ENCODE data around the gene TSPAN15. TPM values are rescaled to one million over a fixed set of nuclear protein-coding genes. Genes with fewer than 3 reads are reported as not detected.
"Not testable (repeated sequence)": the region's sequence is repeated elsewhere in the genome, so short reads cannot be mapped to it uniquely, and the experiment has no call there.

Gene TSPAN15
- total RNA-seq, 1 donor from 2014 or later: 49.8 TPM

DNA sequence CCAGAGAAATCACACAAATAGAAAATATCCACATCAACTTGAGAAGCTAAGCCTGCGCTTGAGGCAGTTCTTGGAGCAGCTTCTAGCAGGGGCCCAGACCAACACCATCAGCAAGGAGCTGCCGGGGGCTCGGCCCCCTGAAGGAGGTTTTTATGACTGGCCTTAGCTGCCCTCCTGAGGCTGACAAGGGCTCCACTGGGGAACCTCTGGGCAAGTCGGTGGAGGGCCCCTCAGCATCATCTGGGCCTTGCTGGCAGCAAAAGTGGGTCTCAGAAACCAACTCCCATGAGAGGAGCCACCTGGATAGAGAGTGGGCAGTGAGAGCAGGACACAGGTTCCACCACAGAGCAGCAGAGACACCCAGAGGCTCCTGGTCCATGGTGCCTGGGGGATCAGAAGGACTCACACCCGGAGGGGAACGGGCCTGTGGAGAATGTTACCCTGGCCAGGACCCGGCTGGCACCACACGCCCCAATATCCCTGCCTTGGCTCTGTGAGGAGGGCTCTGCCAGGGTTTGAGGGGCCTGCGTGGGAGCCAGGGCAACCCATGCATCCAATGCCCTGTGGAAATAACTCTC lies 66.1 kb downstream of the TSPAN15 start:
- H3K4me3 Mint-ChIP-seq (ENCODE audit: unreplicated experiment): no peak overlapping the region
- H3K27ac Mint-ChIP-seq (ENCODE audit: unreplicated experiment): no peak overlapping the region
- no peaks in the 10 kb centered on the region for H3K9me3 Mint-ChIP-seq (ENCODE audit: unreplicated experiment)
- TF ChIP-seq, protein P1, sequence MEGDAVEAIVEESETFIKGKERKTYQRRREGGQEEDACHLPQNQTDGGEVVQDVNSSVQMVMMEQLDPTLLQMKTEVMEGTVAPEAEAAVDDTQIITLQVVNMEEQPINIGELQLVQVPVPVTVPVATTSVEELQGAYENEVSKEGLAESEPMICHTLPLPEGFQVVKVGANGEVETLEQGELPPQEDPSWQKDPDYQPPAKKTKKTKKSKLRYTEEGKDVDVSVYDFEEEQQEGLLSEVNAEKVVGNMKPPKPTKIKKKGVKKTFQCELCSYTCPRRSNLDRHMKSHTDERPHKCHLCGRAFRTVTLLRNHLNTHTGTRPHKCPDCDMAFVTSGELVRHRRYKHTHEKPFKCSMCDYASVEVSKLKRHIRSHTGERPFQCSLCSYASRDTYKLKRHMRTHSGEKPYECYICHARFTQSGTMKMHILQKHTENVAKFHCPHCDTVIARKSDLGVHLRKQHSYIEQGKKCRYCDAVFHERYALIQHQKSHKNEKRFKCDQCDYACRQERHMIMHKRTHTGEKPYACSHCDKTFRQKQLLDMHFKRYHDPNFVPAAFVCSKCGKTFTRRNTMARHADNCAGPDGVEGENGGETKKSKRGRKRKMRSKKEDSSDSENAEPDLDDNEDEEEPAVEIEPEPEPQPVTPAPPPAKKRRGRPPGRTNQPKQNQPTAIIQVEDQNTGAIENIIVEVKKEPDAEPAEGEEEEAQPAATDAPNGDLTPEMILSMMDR (IDR thresholded peaks at IDR 0.05; ENCODE audit: partially characterized antibody, unreplicated experiment): no peak
- peaks cover 7% of the 10 kb centered on the region for H3K4me1 Mint-ChIP-seq (ENCODE audit: low read depth, unreplicated experiment)
- H3K27me3 Mint-ChIP-seq (ENCODE audit: unreplicated experiment): peaks cover 2% of the 10 kb centered on the region
- no peak for DNase-seq
- no peaks in the 10 kb centered on the region for H3K36me3 Mint-ChIP-seq (ENCODE audit: unreplicated experiment)

DNA sequence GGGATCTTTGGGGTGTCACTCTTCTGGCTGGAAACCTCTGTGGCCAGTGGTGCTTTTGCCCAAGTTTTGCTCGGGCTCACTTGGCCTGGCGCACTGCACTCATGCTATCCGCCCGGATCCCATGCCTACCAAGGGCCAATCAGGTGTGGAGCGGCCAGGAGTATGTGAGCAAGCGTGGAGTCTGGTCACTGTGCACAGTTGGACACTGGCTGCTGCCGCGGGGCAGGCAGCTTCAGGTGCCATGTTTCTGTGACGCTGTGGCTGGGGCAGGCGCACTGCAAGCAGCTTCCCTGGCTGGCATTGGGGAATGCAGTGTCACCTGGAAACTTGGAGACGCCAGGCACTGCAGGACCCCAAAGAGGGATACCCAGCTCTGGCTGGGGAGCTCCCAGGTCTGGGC lies 76.7 kb downstream of the TSPAN15 start:
- TF ChIP-seq, protein P1 (IDR thresholded peaks at IDR 0.05; ENCODE audit: partially characterized antibody, unreplicated experiment): no peak
- H3K9me3 Mint-ChIP-seq (ENCODE audit: unreplicated experiment): peaks cover 3% of the 10 kb centered on the region
- H3K36me3 Mint-ChIP-seq (ENCODE audit: unreplicated experiment): peaks cover 17% of the 10 kb centered on the region
- DNase-seq: no peak
- no peaks in the 10 kb centered on the region for H3K27me3 Mint-ChIP-seq (ENCODE audit: unreplicated experiment)
- H3K4me3 Mint-ChIP-seq (ENCODE audit: unreplicated experiment): no peak overlapping the region
- H3K27ac Mint-ChIP-seq (ENCODE audit: unreplicated experiment): no peak overlapping the region
- H3K4me1 Mint-ChIP-seq (ENCODE audit: low read depth, unreplicated experiment): no peaks in the 10 kb centered on the region

DNA sequence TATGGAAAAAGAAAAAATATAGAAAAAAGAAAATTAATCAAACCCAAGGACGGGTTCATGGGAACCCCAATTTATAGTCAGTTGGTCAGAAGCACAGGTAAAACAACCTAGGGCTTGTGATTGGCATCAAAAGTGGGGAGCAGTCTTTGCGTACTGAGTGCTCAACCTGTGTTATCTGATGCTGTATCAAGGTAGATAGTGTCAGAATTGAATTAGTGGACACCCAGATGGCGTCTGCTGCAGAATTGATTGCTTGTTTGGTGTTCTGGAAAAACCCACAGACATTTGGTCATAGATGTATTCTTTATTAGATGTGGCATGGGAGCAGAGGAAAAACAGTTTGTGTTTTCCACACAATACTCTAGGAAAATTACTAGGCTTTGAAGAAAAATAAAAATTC lies 82.4 kb downstream of the TSPAN15 start:
- no peak for DNase-seq
- TF ChIP-seq, protein P1 (IDR thresholded peaks at IDR 0.05; ENCODE audit: partially characterized antibody, unreplicated experiment): no peak
- H3K4me3 Mint-ChIP-seq (ENCODE audit: unreplicated experiment): no peak overlapping the region
- H3K36me3 Mint-ChIP-seq (ENCODE audit: unreplicated experiment): peaks cover 25% of the 10 kb centered on the region
- H3K27me3 Mint-ChIP-seq (ENCODE audit: unreplicated experiment): peaks cover 2% of the 10 kb centered on the region
- no peak overlapping the region for H3K27ac Mint-ChIP-seq (ENCODE audit: unreplicated experiment)
- peaks cover 6% of the 10 kb centered on the region for H3K9me3 Mint-ChIP-seq (ENCODE audit: unreplicated experiment)
- no peaks in the 10 kb centered on the region for H3K4me1 Mint-ChIP-seq (ENCODE audit: low read depth, unreplicated experiment)

DNA sequence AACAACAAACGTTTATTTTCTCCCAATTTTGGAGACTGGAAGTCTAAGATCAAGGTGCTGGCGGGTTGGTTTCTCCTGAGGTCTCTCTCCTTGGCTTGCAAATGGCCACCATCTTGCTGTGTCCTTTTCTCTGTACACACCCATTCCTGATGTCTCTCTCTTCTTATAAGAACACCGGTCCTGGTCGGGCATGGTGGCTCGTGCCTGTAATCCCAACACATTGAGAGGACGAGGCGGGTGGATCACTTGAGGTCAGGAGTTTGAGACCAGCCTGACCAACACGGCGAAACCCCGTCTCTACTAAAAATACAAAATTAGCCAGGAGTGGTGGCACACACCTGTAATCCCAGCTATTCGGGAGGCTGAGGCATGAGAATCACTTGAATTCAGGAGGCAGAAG lies 85.3 kb downstream of the TSPAN15 start:
- not testable (repeated sequence) for H3K27ac Mint-ChIP-seq (ENCODE audit: unreplicated experiment); H3K4me3 Mint-ChIP-seq (ENCODE audit: unreplicated experiment); DNase-seq; H3K4me1 Mint-ChIP-seq (ENCODE audit: low read depth, unreplicated experiment); H3K27me3 Mint-ChIP-seq (ENCODE audit: unreplicated experiment)
- H3K36me3 Mint-ChIP-seq (ENCODE audit: unreplicated experiment): peaks cover 41% of the 10 kb centered on the region
- H3K9me3 Mint-ChIP-seq (ENCODE audit: unreplicated experiment): peaks cover 14% of the 10 kb centered on the region

DNA sequence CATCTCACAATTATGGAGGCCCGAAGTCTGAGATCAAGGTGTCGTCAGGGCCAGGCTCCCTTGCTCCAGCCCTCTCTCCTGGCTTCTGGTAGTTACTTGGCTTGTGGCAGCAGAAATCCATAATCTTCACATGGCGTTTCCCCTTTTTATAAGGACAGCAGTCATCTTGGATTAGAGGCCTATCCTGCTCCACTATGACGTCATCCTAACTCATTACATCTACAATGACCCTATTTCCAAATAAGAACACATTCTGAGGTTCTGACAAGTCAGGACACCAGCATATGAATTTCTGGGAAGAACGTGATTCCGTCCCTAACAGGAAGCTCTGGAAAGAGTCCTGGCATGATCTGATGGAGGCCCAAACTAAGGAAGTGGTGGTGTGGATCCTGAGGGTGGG lies 86.2 kb downstream of the TSPAN15 start:
- H3K4me3 Mint-ChIP-seq (ENCODE audit: unreplicated experiment): no peak overlapping the region
- TF ChIP-seq, protein P1 (IDR thresholded peaks at IDR 0.05; ENCODE audit: partially characterized antibody, unreplicated experiment): no peak
- H3K36me3 Mint-ChIP-seq (ENCODE audit: unreplicated experiment): peaks cover 40% of the 10 kb centered on the region
- peaks cover 2% of the 10 kb centered on the region for H3K27me3 Mint-ChIP-seq (ENCODE audit: unreplicated experiment)
- DNase-seq: no peak
- H3K27ac Mint-ChIP-seq (ENCODE audit: unreplicated experiment): no peak overlapping the region
- peaks cover 22% of the 10 kb centered on the region for H3K9me3 Mint-ChIP-seq (ENCODE audit: unreplicated experiment)
- no peaks in the 10 kb centered on the region for H3K4me1 Mint-ChIP-seq (ENCODE audit: low read depth, unreplicated experiment)
